ENCODE data around the gene SPSB1.

The SPSB1 gene

GRCh38 chr1:9260059-9260766 lies 32.5 kb upstream of the SPSB1 start:
- TF ChIP-seq USF1 (IDR thresholded peaks at IDR 0.05) (no peak), FOXM1 (IDR thresholded peaks at IDR 0.05; ENCODE audit: borderline replicate concordance, low read depth) (no peak), RAD21 (IDR thresholded peaks at IDR 0.05; ENCODE audit: low read depth) (no peak), EGR1 (IDR thresholded peaks at IDR 0.05) (no peak), YY1 (IDR thresholded peaks at IDR 0.05; ENCODE audit: low read depth) (no peak), TCF12 (IDR thresholded peaks at IDR 0.05; ENCODE audit: low read depth) (no peak), TAF1 (IDR thresholded peaks at IDR 0.05; ENCODE audit: low read depth) (no peak), MAX (IDR thresholded peaks at IDR 0.05) (no peak)

GRCh38 chr1:9261496-9261895 lies 31.2 kb upstream of the SPSB1 start:
- TF ChIP-seq CEBPB (IDR thresholded peaks at IDR 0.05) = no peak
- no peak for TF ChIP-seq TCF12 (IDR thresholded peaks at IDR 0.05; ENCODE audit: low read depth)
- no peak for TF ChIP-seq USF1 (IDR thresholded peaks at IDR 0.05)
- no peak for TF ChIP-seq RAD21 (IDR thresholded peaks at IDR 0.05; ENCODE audit: low read depth)
- no peak for TF ChIP-seq ZBTB7A (IDR thresholded peaks at IDR 0.05; ENCODE audit: low read depth)

GRCh38 chr1:9262096-9262986 lies 30.4 kb upstream of the SPSB1 start:
- TF ChIP-seq REST (IDR thresholded peaks at IDR 0.05; ENCODE audit: low read depth) (no peak), CREB1 (IDR thresholded peaks at IDR 0.05; ENCODE audit: low read depth) (no peak), TCF12 (IDR thresholded peaks at IDR 0.05; ENCODE audit: low read depth) (no peak), FOXM1 (IDR thresholded peaks at IDR 0.05; ENCODE audit: borderline replicate concordance, low read depth) (no peak), EGR1 (IDR thresholded peaks at IDR 0.05) (no peak), MAX (IDR thresholded peaks at IDR 0.05) (no peak), ZBTB7A (IDR thresholded peaks at IDR 0.05; ENCODE audit: low read depth) (no peak), TAF1 (IDR thresholded peaks at IDR 0.05; ENCODE audit: low read depth) (no peak), NFIC (IDR thresholded peaks at IDR 0.05) (no peak), CEBPB (IDR thresholded peaks at IDR 0.05) (no peak), YY1 (IDR thresholded peaks at IDR 0.05; ENCODE audit: low read depth) (no peak), RAD21 (IDR thresholded peaks at IDR 0.05; ENCODE audit: low read depth) (no peak), EP300 (IDR thresholded peaks at IDR 0.05; ENCODE audit: borderline replicate concordance) (no peak), TEAD4 (IDR thresholded peaks at IDR 0.05) (no peak), USF1 (IDR thresholded peaks at IDR 0.05) (no peak)

GRCh38 chr1:9263276-9263855 lies 29.3 kb upstream of the SPSB1 start:
- TF ChIP-seq EGR1 (IDR thresholded peaks at IDR 0.05) (no peak), CEBPB (IDR thresholded peaks at IDR 0.05) (no peak), USF1 (IDR thresholded peaks at IDR 0.05) (no peak), RAD21 (IDR thresholded peaks at IDR 0.05; ENCODE audit: low read depth) (no peak), FOXM1 (IDR thresholded peaks at IDR 0.05; ENCODE audit: borderline replicate concordance, low read depth) (no peak), CREB1 (IDR thresholded peaks at IDR 0.05; ENCODE audit: low read depth) (no peak), YY1 (IDR thresholded peaks at IDR 0.05; ENCODE audit: low read depth) (no peak), NFIC (IDR thresholded peaks at IDR 0.05) (no peak)

GRCh38 chr1:9263984-9264872 lies 28.5 kb upstream of the SPSB1 start:
- no peak for TF ChIP-seq USF1 (IDR thresholded peaks at IDR 0.05)
- TF ChIP-seq ZBTB7A (IDR thresholded peaks at IDR 0.05; ENCODE audit: low read depth) = no peak
- no peak for TF ChIP-seq YY1 (IDR thresholded peaks at IDR 0.05; ENCODE audit: low read depth)
- TF ChIP-seq EP300 (IDR thresholded peaks at IDR 0.05; ENCODE audit: borderline replicate concordance) = no peak
- TF ChIP-seq RAD21 (IDR thresholded peaks at IDR 0.05; ENCODE audit: low read depth) = no peak
- TF ChIP-seq CREB1 (IDR thresholded peaks at IDR 0.05; ENCODE audit: low read depth) = no peak
- no peak for TF ChIP-seq TCF12 (IDR thresholded peaks at IDR 0.05; ENCODE audit: low read depth)
